Loucy (cell line): ENCODE data around the gene LAMC3.

ENCODE experiments used
- H2AFZ ChIP-seq: fragments of 200-600 bp; sonication (generic); 2 replicates; pipeline ENCODE4 v1.6.0; 2016; ENCODE audit warnings: antibody characterized with exemption, mild to moderate bottlenecking, low read length, moderate library complexity
- H3F3A ChIP-seq: fragments of 200-600 bp; 2 replicates; pipeline ENCODE4 v1.6.0; 2016; ENCODE audit warnings: antibody characterized with exemption, low read depth, mild to moderate bottlenecking
- H3K27me3 ChIP-seq: fragments of 200-600 bp; sonication (generic); 2 replicates; pipeline ENCODE4 v1.6.1; 2014; ENCODE audit warnings: low read length, mild to moderate bottlenecking; ENCODE audit not compliant: insufficient read depth, poor library complexity, severe bottlenecking
- H3K36me3 ChIP-seq: fragments of 200-600 bp; sonication (generic); 2 replicates; pipeline ENCODE4 v1.6.1; 2016; ENCODE audit warnings: low read length; ENCODE audit not compliant: insufficient read depth
- H3K4me1 ChIP-seq: fragments of 200-600 bp; sonication (generic); 2 replicates; pipeline ENCODE4 v1.5.1; 2014; ENCODE audit warnings: low read length, mild to moderate bottlenecking; ENCODE audit not compliant: insufficient read depth, poor library complexity, severe bottlenecking
- H3K4me2 ChIP-seq: fragments of 200-600 bp; sonication (generic); 2 replicates; pipeline ENCODE4 v1.6.0; 2014; ENCODE audit warnings: antibody characterized with exemption, low read length, low read depth, mild to moderate bottlenecking; ENCODE audit not compliant: poor library complexity, severe bottlenecking
- H3K4me3 ChIP-seq: fragments of 200-600 bp; sonication (generic); 2 replicates; pipeline ENCODE4 v1.5.1; 2014; ENCODE audit warnings: low read length, mild to moderate bottlenecking, mixed read lengths; ENCODE audit not compliant: poor library complexity, severe bottlenecking
- H3K79me2 ChIP-seq: fragments of 200-600 bp; sonication (generic); 2 replicates; pipeline ENCODE4 v1.6.1; 2014; ENCODE audit warnings: low read length; ENCODE audit not compliant: insufficient read depth
- H3K9ac ChIP-seq: fragments of 200-600 bp; sonication (generic); 2 replicates; pipeline ENCODE4 v1.6.0; 2014; ENCODE audit warnings: mild to moderate bottlenecking, low read depth, low read length, moderate library complexity; ENCODE audit not compliant: poor library complexity, severe bottlenecking
- H3K9me2 ChIP-seq: fragments of 200-600 bp; sonication (generic); replicated peaks from 2 replicates; pipeline ENCODE4 v1.6.1; 2016; ENCODE audit warnings: low read depth, low read length, mixed read lengths
- H3K9me3 ChIP-seq: fragments of 200-600 bp; sonication (generic); 2 replicates; pipeline ENCODE4 v1.6.1; 2014; ENCODE audit warnings: mild to moderate bottlenecking, antibody characterized with exemption, low read length, low read depth; ENCODE audit not compliant: insufficient read depth
- H4K20me1 ChIP-seq: fragments of 200-600 bp; sonication (generic); 2 replicates; pipeline ENCODE4 v1.6.0; 2014; ENCODE audit warnings: antibody characterized with exemption, low read length, mild to moderate bottlenecking; ENCODE audit not compliant: insufficient read depth, poor library complexity, severe bottlenecking
- EZH2phosphoT487 ChIP-seq: fragments of 200-600 bp; IDR thresholded peaks from 2 replicates; pipeline ENCODE4 v1.6.1; 2018; ENCODE audit warnings: antibody characterized with exemption, mild to moderate bottlenecking, moderate library complexity, borderline replicate concordance
- TF ChIP-seq, protein P1 (sequence below): fragments of 200-600 bp; sonication (generic); conservative IDR thresholded peaks from 2 replicates; pipeline ENCODE4 v1.5.1; 2014; ENCODE audit warnings: mild to moderate bottlenecking, antibody characterized with exemption, low read length

Gene LAMC3

DNA sequence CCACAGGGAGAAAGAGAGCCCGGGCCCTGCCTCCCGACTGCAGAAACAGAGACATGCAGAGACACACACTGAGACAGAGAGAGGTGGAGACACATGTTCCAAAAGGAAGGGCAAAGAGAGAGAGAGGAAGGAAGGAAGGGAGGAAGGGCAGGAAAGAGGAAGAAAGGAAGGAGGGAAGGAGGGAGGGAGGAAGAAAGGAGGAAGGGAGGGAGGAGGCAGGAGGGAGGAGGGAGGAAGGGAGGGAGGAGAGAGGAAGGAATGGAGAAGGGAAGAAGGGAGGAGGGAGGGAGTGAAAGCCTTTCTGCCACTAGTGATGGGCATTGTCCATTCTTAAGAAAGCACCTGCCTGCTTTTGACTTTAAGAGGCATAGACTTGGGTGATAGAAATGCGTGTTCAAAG lies 38.1 kb upstream of the LAMC3 start:
- Histone ChIP-seq H3K4me1 (no peaks in the 10 kb centered on the region), H4K20me1 (no peaks in the 10 kb centered on the region), H3F3A (no peaks in the 10 kb centered on the region), H3K9ac (no peak overlapping the region), H2AFZ (no peak overlapping the region), H3K9me2 (no peaks in the 10 kb centered on the region), H3K4me2 (no peak overlapping the region), H3K27me3 (no peaks in the 10 kb centered on the region), H3K79me2 (no peaks in the 10 kb centered on the region), H3K9me3 (no peaks in the 10 kb centered on the region), H3K4me3 (no peak overlapping the region), H3K36me3 (no peaks in the 10 kb centered on the region)
- TF ChIP-seq EZH2phosphoT487 = no peak
- TF ChIP-seq, protein P1, sequence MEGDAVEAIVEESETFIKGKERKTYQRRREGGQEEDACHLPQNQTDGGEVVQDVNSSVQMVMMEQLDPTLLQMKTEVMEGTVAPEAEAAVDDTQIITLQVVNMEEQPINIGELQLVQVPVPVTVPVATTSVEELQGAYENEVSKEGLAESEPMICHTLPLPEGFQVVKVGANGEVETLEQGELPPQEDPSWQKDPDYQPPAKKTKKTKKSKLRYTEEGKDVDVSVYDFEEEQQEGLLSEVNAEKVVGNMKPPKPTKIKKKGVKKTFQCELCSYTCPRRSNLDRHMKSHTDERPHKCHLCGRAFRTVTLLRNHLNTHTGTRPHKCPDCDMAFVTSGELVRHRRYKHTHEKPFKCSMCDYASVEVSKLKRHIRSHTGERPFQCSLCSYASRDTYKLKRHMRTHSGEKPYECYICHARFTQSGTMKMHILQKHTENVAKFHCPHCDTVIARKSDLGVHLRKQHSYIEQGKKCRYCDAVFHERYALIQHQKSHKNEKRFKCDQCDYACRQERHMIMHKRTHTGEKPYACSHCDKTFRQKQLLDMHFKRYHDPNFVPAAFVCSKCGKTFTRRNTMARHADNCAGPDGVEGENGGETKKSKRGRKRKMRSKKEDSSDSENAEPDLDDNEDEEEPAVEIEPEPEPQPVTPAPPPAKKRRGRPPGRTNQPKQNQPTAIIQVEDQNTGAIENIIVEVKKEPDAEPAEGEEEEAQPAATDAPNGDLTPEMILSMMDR = no peak

DNA sequence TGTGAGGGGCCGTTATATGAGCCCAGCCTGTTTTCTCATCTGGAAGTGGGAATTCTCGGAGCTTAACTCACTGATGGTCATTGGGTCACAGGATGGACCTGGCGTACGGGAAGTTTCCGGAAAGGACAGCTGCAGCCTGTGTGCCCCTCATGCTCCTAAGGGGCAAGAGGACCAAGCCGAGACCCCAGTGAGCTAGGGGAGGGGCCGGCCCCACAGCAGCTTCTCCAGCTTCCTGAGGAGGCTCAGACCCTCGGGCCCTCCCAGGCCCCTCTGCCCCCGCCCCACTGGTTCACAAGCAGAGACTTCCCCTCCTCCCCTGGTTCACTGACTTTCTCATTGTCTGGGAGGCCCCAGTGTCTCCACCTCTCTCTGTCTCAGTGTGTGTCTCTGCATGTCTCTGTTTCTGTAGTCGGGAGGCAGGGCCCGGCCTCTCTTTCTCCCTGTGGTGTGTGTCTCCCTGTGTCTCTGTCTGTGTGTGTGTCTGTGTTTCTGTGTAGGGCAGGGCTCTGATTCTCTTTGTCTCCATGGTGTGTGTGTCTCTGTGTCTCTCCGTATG lies 37.6 kb upstream of the LAMC3 start:
- no peak for TF ChIP-seq EZH2phosphoT487
- TF ChIP-seq, protein P1 = no peak
- Histone ChIP-seq H4K20me1 (no peaks in the 10 kb centered on the region), H3K9me2 (no peaks in the 10 kb centered on the region), H3K4me2 (no peak overlapping the region), H3K4me3 (no peak overlapping the region), H3K36me3 (no peaks in the 10 kb centered on the region), H3K9me3 (no peaks in the 10 kb centered on the region), H2AFZ (no peak overlapping the region), H3F3A (no peaks in the 10 kb centered on the region), H3K4me1 (no peaks in the 10 kb centered on the region), H3K79me2 (no peaks in the 10 kb centered on the region), H3K9ac (no peak overlapping the region), H3K27me3 (no peaks in the 10 kb centered on the region)

DNA sequence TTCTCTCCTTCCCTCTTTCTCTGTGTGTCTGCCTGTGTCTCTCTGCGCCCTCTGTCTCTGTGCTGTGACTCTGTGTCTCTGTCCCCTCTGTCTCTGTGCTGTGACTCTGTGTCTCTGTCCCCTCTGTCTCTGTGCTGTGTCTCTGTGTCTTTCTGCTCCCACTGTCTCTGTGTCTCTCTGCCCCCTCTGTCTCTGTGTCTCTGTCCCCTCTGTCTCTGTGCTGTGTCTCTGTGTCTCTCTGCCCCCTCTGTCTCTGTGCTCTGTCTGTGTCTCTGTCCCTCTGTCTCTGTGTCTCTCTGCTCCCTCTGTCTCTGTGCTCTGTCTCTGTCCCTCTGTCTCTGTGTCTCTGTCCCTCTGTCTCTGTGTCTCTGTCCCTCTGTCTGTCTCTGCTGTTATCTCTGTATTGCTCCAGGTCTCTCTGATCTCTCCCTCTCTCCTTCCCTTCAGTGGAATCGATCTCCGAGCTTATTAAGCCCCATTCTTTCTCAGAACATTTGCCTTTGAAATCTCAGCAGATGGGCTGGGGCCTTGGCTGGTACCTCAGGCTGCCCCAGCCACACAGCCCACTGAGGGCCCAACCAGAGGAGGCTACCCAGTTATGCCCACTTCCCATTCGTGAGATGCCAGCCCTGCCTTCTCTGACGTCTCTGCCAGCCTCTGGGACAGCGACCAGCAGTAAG lies 36.6 kb upstream of the LAMC3 start:
- Histone ChIP-seq H3F3A (no peaks in the 10 kb centered on the region), H3K36me3 (no peaks in the 10 kb centered on the region), H3K9me2 (no peaks in the 10 kb centered on the region), H3K27me3 (no peaks in the 10 kb centered on the region), H3K4me2 (no peak overlapping the region), H3K9ac (no peak overlapping the region), H3K4me1 (no peaks in the 10 kb centered on the region), H3K9me3 (no peaks in the 10 kb centered on the region), H3K79me2 (no peaks in the 10 kb centered on the region), H2AFZ (no peak overlapping the region), H4K20me1 (no peaks in the 10 kb centered on the region), H3K4me3 (no peak overlapping the region)
- no peak for TF ChIP-seq EZH2phosphoT487
- TF ChIP-seq, protein P1 = no peak
